NCI-H82 treated with DMSO at 0.1 percent for 48 hours (cell line): ENCODE measurements around the gene KRTAP4-1.
"Not testable (repeated sequence)": the region's sequence is repeated elsewhere in the genome, so short reads cannot be mapped to it uniquely, and the experiment has no call there.

Experiments
- DNase-seq: peaks from one replicate; lab custom pipeline; 2025; ENCODE audit not compliant: unreplicated experiment; lab: John Stamatoyannopoulos, UW

The KRTAP4-1 gene

GRCh38 chr17:41176744-41177387 lies 7.8 kb downstream of the KRTAP4-1 start:
- DNase-seq, result no peak

- DNase-seq, result no peak
These were observed 12.8 kb downstream of the KRTAP4-1 start for GRCh38 chr17:41171886-41172285.

DNA sequence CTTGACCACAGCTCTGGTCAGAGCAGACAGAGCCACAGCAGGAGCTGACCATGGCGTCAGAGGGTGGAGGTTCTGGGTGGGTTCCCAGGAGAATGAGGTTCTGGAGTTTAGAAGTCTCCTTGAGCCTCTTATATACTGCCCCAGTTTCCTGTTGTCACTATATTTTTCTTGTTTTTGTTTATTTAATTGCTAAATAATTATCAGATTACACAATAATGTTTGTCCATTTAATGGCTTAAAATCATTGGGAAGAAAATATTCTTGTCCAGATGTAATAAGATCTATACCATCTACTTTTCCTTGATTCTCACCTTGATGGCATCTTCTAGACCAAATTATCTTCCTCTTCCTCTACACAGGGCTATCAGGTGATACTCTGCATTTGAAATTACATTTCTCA lies 16.6 kb downstream of the KRTAP4-1 start, which contains the start of gene KRTAP4-3:
TSS of gene KRTAP4-3 (minus strand) at position 101 of the 400 bp plus-strand sequence. CDS start at position 52, 49 bp downstream.
- no peak for DNase-seq

GRCh38 chr17:41167561-41167960 lies 17.1 kb downstream of the KRTAP4-1 start:
- no peak for DNase-seq

DNA sequence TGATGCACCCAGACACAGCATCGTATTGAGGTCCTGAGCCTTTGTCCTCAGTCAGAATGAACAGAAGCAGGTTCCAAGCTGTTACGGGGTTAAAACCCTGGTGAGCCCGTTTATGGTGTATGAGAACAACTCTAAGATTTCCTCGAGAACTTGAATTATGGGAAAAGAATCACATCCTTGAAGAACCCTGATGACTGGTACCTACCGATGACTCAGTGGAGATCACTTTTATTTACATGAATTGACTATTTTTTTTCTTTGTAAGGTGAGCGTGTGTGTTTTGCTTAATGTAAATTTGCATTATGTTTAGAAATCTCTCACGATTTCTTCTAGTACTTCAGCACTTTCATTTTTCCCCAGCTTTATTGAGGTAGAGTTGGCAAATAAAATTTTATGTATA lies 20.9 kb downstream of the KRTAP4-1 start:
- DNase-seq, result no peak

DNA sequence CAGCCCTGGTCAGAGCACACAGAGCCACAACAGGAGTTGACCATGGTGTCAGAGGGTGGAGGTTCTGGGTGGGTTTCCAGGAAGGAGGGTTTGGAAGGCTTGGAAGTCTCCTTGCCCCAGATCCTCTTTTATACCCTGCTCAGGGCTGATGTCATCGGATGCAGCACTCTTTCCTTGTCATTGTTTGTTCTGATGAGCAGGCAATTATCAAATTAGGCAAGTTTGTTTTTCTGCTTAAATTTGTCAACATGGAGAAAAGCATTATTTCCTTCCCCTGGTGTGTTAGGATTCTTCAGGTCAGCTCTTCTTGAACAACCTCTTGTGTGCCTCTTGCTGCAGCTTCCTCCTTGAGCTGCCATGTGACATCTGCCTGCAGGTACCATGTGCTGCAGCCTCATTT lies 24.1 kb downstream of the KRTAP4-1 start, which contains the start of gene KRTAP4-4:
TSS of gene KRTAP4-4 (minus strand) at position 101 of the 400 bp plus-strand sequence. CDS start at position 44, 57 bp downstream.
- no peak for DNase-seq

DNA sequence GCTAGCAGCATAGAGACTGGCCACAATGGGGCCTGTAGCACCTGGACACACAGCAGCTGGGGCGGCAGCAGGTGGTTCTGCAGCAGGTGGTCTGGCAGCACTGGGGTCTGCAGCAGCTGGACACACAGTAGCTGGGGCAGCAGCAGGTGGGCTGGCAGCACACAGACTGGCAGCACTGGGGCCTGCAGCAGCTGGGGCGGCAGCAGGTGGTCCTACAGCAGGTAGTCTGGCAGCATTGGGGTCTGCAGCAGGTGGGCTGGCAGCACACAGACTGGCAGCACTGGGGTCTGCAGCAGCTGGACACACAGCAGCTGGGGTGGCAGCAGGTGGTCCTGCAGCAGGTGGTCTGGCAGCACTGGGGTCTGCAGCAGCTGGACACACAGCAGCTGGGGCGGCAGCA lies 24.5 kb downstream of the KRTAP4-1 start:
- not testable (repeated sequence) for DNase-seq

DNA sequence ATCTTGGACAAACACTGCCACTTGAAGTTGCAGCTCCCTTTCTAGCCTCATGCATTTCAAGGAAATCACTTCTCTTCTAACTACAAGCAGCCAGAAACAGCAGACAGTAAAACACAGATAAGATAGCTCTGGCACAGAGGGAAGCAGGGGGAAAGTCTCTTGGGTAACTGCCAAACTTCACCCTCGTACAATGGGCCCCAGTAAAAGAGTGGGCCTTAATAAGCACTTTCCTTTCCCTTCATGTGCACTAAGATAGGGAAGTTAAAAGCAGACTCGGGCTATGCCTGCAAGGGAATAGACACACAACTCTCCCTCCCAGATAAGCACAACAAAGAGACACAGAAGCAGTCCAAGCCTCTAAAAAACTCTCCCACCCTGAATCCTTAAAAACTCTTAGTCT lies 30.9 kb downstream of the KRTAP4-1 start:
- no peak for DNase-seq

DNA sequence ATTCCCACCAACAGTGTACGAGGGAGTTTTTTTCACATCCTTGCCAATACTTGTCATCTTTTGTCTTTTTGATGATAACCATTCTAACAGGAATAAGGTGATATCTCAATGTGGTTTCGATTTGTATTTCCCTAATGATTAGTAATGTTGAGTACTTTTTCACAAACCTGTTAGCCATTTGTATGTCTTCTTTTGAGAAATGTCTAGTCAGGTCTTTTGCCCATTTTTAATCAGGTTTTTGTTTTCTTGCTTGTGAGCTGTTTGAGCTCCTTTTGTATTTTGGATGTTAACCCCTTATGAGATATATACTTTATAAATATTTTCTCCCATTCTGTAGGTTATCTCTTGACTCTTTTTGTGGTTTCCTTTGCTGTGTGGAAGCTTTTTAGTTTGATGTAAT lies 33.2 kb downstream of the KRTAP4-1 start:
- no peak for DNase-seq

DNA sequence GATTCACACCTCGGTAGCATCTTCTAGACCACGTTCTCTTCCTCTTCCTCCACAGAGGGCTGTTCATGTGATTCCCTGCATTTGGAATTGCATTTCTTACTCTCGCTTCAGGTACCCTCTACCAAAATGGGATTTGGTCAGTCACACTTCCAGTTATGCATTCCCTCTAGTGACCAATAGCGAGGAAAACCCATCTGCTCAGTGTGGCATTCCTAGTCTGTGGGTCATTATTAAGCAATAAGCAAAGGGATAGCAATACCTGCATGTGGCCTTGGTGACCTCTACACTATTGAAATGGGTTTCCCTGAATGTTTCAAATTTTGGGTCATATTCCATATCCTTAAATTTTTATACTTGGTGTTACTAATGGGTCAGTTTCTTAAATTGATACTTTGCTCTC lies 34.7 kb downstream of the KRTAP4-1 start:
- no peak for DNase-seq

- no peak for DNase-seq
These were observed 35.1 kb downstream of the KRTAP4-1 start, which contains the start of gene KRTAP4-5 for GRCh38 chr17:41149652-41149985. TSS of gene KRTAP4-5 (minus strand) at chr17:41149825. CDS start at chr17:41149767, 58 bp downstream.

DNA sequence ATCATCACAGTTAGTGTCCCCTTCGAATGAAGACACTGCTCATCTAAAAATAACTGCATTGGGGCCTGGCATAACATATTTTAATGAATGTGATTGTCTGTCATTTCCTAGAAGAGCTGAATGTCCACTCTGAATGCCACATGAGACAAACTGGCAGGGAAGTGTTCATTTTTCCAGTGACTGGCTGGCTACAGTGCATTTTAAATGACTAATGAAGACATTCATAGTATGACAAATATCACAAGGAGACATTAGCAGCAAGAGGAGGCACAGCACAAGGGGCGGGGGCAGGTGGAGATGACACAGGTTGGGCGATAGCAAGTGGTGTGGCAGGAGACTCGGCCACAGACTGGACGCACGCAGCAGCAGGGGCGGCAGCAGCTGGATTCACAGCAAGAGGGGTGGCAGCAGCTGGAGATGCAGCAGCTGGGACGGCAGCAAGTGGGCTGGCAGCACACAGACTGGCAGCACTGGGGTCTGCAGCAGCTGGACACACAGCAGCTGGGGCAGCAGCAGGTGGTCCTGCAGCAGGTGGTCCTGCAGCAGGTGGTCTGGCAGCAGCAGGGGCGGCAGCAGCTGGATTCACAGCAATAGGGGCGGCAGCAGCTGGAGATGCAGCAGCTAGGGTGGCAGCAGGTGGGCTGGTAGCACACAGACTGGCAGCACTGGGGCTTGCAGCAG lies 35.6 kb downstream of the KRTAP4-1 start:
- not testable (repeated sequence) for DNase-seq

DNA sequence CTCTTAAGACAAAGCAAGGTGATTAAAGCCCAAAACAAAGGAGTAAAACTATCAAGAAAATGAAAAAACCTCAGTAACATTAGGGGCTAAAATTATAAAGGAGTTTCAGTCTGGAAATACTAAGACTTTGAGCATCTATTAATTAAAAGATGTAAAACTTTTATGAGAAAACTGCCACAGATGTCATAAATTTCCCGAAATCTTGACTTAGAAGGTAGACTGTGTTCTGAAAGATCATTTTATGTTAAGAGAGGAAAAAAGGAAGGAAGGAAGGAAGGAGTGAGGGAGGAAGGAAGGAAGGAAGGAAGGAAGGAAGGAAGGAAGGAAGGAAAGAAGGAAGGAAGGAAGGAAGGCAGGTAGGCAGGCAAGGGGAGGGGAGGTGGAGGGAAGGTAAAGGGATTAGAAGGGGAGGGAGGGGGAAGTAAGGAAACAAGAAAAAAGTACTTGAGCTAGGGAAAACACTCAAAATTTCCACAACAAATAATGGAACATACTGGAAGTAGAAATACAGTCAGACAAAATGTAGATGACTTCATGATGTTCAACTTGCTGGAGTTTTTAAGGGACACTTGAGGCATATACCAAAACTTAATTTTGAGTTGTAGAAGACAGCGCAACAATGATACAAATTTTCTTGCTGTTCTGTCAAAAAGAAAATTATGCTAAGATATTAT lies 37.0 kb downstream of the KRTAP4-1 start:
- no peak for DNase-seq

GRCh38 chr17:41145261-41145660 lies 39.5 kb downstream of the KRTAP4-1 start:
- DNase-seq, result no peak

DNA sequence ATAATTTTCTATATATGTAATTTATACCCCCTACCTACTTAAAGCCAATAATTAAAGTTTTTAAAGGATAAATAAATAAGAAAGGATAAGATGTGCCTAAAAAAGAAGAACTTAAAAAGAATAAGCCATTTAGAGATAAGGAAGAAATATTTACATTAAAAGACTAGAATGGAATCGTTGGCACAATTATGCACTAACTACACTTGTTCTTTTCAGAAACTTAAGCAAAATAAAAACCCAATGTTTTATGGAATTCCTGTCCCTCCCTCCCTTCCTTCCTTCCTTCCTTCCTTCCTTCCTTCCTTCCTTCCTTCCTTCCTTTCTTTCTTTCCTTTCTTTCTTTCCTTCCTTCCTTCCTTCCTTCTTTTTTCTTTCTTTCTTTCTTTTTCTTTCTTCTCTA lies 39.9 kb downstream of the KRTAP4-1 start:
- DNase-seq, result no peak

DNA sequence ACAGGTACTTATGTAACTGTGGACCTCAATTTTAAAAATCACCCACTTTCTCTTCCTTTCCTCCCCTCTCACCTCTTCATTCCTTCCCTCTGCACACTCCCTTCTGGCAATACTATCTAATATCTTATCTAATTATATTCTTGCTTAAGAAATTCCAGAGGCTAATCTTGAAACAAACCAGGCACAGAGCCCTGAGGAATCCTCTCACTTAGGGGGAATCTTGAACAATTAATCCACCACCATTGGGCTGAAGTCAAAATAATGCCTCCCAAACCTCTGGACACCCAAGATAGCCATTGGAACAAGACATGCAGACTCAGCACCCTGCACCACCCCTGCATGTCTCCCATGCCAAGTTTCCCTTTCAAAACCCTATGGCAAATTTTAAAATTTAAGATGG lies 43.4 kb downstream of the KRTAP4-1 start:
- DNase-seq, result no peak

DNA sequence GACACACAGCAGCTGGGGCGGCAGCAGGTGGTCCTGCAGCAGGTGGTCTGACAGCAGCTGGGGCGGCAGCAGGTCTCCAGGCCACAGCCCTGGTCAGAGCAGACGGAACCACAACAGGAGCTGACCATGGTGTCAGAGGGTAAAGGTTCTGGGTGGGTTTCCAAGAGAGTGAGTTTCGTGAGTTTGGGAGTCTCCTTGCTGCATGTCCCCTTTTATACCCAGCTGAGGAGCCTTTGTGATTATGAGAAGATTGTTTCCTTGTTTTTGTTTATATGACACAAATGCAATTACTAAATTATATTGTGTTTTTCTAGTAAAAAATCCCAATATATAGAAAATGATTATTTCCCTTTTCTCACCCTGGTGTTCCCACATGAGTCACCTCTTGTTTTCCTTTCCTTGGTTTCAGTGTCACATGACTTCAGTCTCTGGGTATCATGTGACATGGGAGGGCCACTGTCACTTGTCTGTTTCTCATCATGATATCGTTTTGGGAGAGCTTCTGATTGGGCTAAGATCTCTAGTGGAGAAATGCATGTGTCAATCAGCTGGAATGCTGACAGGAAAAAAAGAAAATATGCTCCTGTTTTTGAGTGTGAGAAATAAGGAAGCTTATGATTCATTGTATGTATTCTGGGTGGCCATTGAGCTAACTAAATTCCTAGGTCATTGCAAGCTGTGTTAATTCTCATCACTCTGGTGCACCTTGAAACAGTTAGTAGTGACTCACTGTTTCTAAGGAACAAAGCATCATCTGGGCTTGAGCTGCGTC lies 44.2 kb downstream of the KRTAP4-1 start, which contains the start of gene KRTAP4-6:
TSS of gene KRTAP4-6 (minus strand) at position 185 of the 772 bp plus-strand sequence. CDS start at position 128, 57 bp downstream.
- no peak for DNase-seq

DNA sequence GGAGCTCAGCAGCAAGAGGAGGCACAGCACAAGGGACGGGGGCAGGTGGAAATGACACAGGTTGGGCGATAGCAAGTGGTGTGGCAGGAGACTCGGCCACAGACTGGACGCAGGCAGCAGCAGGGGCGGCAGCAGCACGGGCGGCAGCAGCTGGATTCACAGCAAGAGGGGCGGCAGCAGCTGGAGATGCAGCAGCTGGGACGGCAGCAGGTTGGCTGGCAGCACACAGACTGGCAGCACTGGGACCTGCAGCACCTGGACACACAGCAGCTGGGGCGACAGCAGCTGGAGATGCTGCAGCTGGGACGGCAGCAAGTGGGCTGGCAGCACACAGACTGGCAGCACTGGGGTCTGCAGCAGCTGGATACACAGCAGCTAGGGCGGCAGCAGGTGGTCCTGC lies 44.8 kb downstream of the KRTAP4-1 start:
- DNase-seq, result not testable (repeated sequence)
